Parathyroid adenoma (tissue), 2 donors: ENCODE results near the gene TAS2R41.

Source experiments
- H2AFZ ChIP-seq: fragments of 300-600 bp; sonication (generic); one replicate; pipeline ENCODE4 v1.7.0; 2017; ENCODE audit warnings: antibody characterized with exemption, mild to moderate bottlenecking
- H3K27ac ChIP-seq: fragments of 300-600 bp; sonication (generic); one replicate; pipeline ENCODE4 v1.7.0; 2017
- H3K27me3 ChIP-seq: fragments of 300-600 bp; sonication (generic); one replicate; pipeline ENCODE4 v1.7.0; 2017; ENCODE audit warnings: low read length; ENCODE audit not compliant: control insufficient read depth, insufficient read depth
- H3K36me3 ChIP-seq: fragments of 300-600 bp; sonication (generic); one replicate; pipeline ENCODE4 v1.7.0; 2017; ENCODE audit warnings: low read length; ENCODE audit not compliant: control insufficient read depth, insufficient read depth
- H3K4me1 ChIP-seq: fragments of 300-600 bp; sonication (generic); one replicate; pipeline ENCODE4 v1.7.0; 2017; ENCODE audit warnings: control low read depth
- H3K4me2 ChIP-seq: fragments of 300-600 bp; sonication (generic); one replicate; pipeline ENCODE4 v1.7.0; 2017; ENCODE audit warnings: low read length
- H3K4me3 ChIP-seq: fragments of 300-600 bp; sonication (generic); one replicate; pipeline ENCODE4 v1.7.0; 2017; ENCODE audit warnings: low read depth, low read length
- H3K79me2 ChIP-seq: fragments of 300-600 bp; sonication (generic); one replicate; pipeline ENCODE4 v1.7.0; 2017; ENCODE audit warnings: control low read depth
- H3K9ac ChIP-seq: fragments of 300-600 bp; sonication (generic); one replicate; pipeline ENCODE4 v1.7.0; 2017; ENCODE audit warnings: mild to moderate bottlenecking
- H3K9me3 ChIP-seq: fragments of 300-600 bp; sonication (generic); one replicate; pipeline ENCODE4 v1.7.0; 2017; ENCODE audit warnings: low read length; ENCODE audit not compliant: control insufficient read depth
- CTCF ChIP-seq: fragments of 300-600 bp; sonication (generic); IDR thresholded peaks from one replicate; pipeline ENCODE4 v1.7.0; 2017; ENCODE audit warnings: antibody characterized with exemption, mild to moderate bottlenecking
- donor health status: primary hyperparathyroidism.

TAS2R41 gene

DNA sequence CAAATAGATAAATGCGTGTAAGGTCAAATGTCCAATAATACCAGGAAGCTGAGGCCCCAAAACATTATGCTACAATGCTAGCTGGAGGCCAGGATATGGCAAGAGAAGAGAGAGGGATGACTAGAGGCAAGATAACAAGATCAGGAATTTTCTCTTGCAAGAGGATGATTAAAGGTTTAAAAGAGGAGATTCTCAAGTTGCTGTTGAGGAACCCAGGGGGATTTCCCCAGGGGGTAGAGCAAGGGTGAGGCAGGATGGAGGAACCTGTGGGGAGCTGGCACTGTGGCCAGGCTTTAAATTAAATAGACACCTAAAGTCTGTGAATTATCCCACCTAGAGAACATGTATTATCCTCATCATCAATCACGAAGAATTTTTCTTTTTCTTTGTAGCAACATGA is 37.8 kb upstream of the TAS2R41 start:
- TF ChIP-seq CTCF, result no peak
- Histone ChIP-seq H3K36me3 (no peaks in the 10 kb centered on the region), H3K9me3 (no peaks in the 10 kb centered on the region), H3K4me3 (no peak overlapping the region), H3K9ac (no peak overlapping the region), H3K27me3 (no peaks in the 10 kb centered on the region), H3K4me2 (no peak overlapping the region), H3K79me2 (no peaks in the 10 kb centered on the region), H3K4me1 (peaks cover 16% of the 10 kb centered on the region), H2AFZ (no peak overlapping the region), H3K27ac (no peak overlapping the region)

DNA sequence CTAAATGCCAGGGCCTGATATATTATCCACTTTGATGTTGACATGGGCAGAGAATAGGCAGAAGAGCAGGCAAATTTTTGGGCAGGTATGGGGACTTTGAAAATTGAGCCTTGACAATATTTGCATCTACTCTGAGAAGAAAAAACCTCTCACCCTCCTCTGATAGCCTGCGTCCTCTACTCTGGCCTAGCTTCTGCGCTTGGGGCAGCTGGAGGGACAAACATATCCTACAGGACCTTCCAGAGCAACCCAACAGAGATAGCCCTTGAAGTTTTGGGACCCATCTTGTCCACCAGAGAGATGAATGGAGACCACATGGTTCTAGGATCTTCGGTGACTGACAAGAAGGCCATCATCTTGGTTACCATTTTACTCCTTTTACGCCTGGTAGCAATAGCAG is 34.5 kb upstream of the TAS2R41 start, which contains the start of gene TAS2R60:
Gene TAS2R60, plus strand, starts transcription at position 301 of the 400 bp plus-strand sequence. Its CDS starts 0 bp downstream, at position 301.
- no peaks in the 10 kb centered on the region for H3K36me3 ChIP-seq
- no peak within 1 kb of the TSS for H3K9ac ChIP-seq
- H3K4me1 ChIP-seq, result no peaks in the 10 kb centered on the region
- no peak for TF ChIP-seq CTCF
- H3K27me3 ChIP-seq, result no peaks in the 10 kb centered on the region
- H3K4me3 ChIP-seq, result no peak within 1 kb of the TSS
- H3K9me3 ChIP-seq, result no peaks in the 10 kb centered on the region
- H2AFZ ChIP-seq, result no peak within 1 kb of the TSS
- H3K4me2 ChIP-seq, result no peak within 1 kb of the TSS
- no peak within 1 kb of the TSS for H3K27ac ChIP-seq
- no peaks in the 10 kb centered on the region for H3K79me2 ChIP-seq

DNA sequence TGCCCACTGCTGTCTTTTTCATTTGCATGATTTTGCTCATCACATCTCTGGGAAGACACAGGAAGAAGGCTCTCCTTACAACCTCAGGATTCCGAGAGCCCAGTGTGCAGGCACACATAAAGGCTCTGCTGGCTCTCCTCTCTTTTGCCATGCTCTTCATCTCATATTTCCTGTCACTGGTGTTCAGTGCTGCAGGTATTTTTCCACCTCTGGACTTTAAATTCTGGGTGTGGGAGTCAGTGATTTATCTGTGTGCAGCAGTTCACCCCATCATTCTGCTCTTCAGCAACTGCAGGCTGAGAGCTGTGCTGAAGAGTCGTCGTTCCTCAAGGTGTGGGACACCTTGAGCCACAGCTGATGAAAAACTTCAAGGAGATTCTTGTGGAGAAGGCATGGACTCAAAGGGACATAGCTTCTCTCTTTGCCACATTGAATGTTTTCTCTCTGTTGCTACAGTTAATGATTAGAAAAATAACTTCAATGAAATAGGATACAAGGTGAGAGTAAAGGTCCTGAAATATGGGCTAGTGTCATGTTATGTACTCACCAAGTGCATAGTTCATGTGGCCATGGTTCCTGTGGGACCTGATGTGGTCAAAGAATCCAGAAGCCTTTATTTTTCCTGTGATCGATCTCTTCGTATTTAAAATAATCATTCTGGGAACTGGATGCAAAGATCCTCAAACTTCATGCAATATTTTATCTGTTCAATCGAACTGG is 33.5 kb upstream of the TAS2R41 start:
- H3K9me3 ChIP-seq, result no peaks in the 10 kb centered on the region
- no peaks in the 10 kb centered on the region for H3K27me3 ChIP-seq
- H3K27ac ChIP-seq, result no peak overlapping the region
- H2AFZ ChIP-seq, result no peak overlapping the region
- no peaks in the 10 kb centered on the region for H3K36me3 ChIP-seq
- no peak for TF ChIP-seq CTCF
- no peak overlapping the region for H3K4me3 ChIP-seq
- H3K4me2 ChIP-seq, result no peak overlapping the region
- H3K9ac ChIP-seq, result no peak overlapping the region
- no peaks in the 10 kb centered on the region for H3K4me1 ChIP-seq
- no peaks in the 10 kb centered on the region for H3K79me2 ChIP-seq

DNA sequence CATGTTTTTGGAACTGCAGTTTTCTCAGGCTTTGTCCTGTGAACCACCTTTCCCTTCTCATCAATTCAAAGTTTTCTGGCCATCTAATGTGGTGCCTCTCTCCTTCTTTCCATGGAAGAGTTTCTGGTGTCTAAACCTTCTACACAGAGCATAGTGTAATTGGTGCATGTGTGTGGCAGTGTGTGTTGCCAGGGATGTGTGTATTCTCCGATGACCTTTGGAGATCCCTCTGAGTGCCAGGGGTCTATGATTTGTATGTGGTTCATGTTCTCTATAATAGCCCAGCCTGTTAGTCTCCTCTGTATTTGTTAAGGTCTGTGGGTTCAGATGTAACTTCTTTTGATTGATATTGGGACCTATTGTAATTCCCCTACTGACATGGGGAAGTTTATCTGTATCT is 32.9 kb upstream of the TAS2R41 start:
- Histone ChIP-seq H3K9me3 (no peaks in the 10 kb centered on the region), H3K4me3 (no peak overlapping the region), H3K4me2 (no peak overlapping the region), H3K27me3 (no peaks in the 10 kb centered on the region), H3K79me2 (no peaks in the 10 kb centered on the region), H3K4me1 (no peaks in the 10 kb centered on the region), H3K27ac (no peak overlapping the region), H3K36me3 (no peaks in the 10 kb centered on the region), H2AFZ (no peak overlapping the region), H3K9ac (no peak overlapping the region)
- TF ChIP-seq CTCF, result no peak

DNA sequence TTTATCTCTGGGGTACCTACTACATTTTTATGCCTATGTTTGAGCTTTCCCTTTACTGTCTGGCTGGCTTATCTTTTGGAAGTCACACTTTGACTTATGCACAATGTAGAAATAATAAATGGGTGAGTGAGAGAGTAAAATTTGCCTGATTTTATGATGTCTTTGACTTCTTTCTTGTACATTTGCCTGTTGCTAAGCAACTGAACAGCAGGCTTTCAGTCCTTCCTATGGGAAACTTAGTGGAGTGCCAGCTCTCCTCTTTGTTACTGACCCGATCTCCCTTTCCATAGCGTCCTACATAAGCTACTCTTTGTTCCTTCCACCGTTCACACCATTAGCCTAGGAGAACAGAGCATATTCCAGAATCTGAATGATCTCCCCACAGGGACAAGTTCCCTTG is 30.2 kb upstream of the TAS2R41 start:
- Histone ChIP-seq H3K4me2 (no peak overlapping the region), H3K79me2 (no peaks in the 10 kb centered on the region), H3K4me1 (no peaks in the 10 kb centered on the region), H3K27ac (no peak overlapping the region), H3K9me3 (no peaks in the 10 kb centered on the region), H2AFZ (no peak overlapping the region), H3K9ac (no peak overlapping the region), H3K27me3 (no peaks in the 10 kb centered on the region), H3K36me3 (no peaks in the 10 kb centered on the region), H3K4me3 (no peak overlapping the region)
- TF ChIP-seq CTCF, result no peak
